Caco-2 (cell line): ENCODE measurements around the gene SLIRP. TPM values are rescaled to one million over a fixed set of nuclear protein-coding genes. Genes with fewer than 3 reads are reported as not detected.
A peak's percentile ranks its signal among the peaks of the same experiment; 100 is the strongest.

Experiments used
- BruUV-seq: library from RNA; stranded (reverse); fragments of 400-500 nt; replicated peaks from 2 replicates; lab custom pipeline; 2021; lab: Mats Ljungman, UMichigan
- CTCF ChIA-PET: fragments of 300-600 bp; sonication (Branson Sonifier 250); formaldehyde crosslinking; loops from one replicate; lab custom pipeline; 2022; ENCODE audit warnings: antibody characterized with exemption; lab: Charles Lee
- POLR2A ChIA-PET: fragments of 300-600 bp; sonication (Branson Sonifier 250); formaldehyde crosslinking; loops from one replicate; lab custom pipeline; 2022; ENCODE audit warnings: antibody characterized with exemption; lab: Charles Lee
- DNase-seq, 2 experiments: peaks; one replicate each; pipeline versions ENCODE4 v3.0.0 to v3.0.0-alpha.2; 2020 to 2022
- H3K27me3 ChIP-seq: replicated peaks from 2 replicates; pipeline ENCODE4 v1.6.0; 2011; ENCODE audit warnings: low read length; ENCODE audit not compliant: control insufficient read depth, insufficient read depth
- H3K36me3 ChIP-seq: 2 replicates; pipeline ENCODE4 v1.5.1; 2011; ENCODE audit warnings: low read length; ENCODE audit not compliant: control insufficient read depth, insufficient read depth
- H3K4me1 ChIP-seq: fragments of 250-450 bp; sonication (Bioruptor Pico); 2 replicates; pipeline ENCODE4 v1.5.1; 2020; ENCODE audit warnings: mild to moderate bottlenecking
- H3K4me3 ChIP-seq: 2 replicates; pipeline ENCODE4 v1.5.1; 2011; ENCODE audit warnings: low read depth, mild to moderate bottlenecking, control low read depth, low read length
- H3K9me3 ChIP-seq: fragments of 250-450 bp; sonication (Bioruptor Pico); 2 replicates; pipeline ENCODE4 v1.5.1; 2020; ENCODE audit warnings: mild to moderate bottlenecking, moderate library complexity
- H3K27ac Mint-ChIP-seq: one replicate; pipeline ENCODE4 v1.8.0; 2022; ENCODE audit warnings: mixed read lengths; ENCODE audit not compliant: unreplicated experiment
- H3K27me3 Mint-ChIP-seq: one replicate; pipeline ENCODE4 v1.8.0; 2022; ENCODE audit warnings: mixed read lengths; ENCODE audit not compliant: insufficient read depth, unreplicated experiment
- H3K36me3 Mint-ChIP-seq: one replicate; pipeline ENCODE4 v1.8.0; 2022; ENCODE audit warnings: mild to moderate bottlenecking, mixed read lengths; ENCODE audit not compliant: insufficient read depth, unreplicated experiment
- H3K4me1 Mint-ChIP-seq: one replicate; pipeline ENCODE4 v1.8.0; 2022; ENCODE audit warnings: low read depth, mixed read lengths; ENCODE audit not compliant: unreplicated experiment
- H3K4me3 Mint-ChIP-seq: one replicate; pipeline ENCODE4 v1.8.0; 2022; ENCODE audit warnings: mild to moderate bottlenecking, moderate library complexity, mixed read lengths; ENCODE audit not compliant: unreplicated experiment
- H3K9me3 Mint-ChIP-seq: one replicate; pipeline ENCODE4 v1.8.0; 2022; ENCODE audit warnings: mixed read lengths; ENCODE audit not compliant: unreplicated experiment
- CTCF ChIP-seq, 2 experiments: fragments of 200-600 bp in 1 of 2; IDR thresholded peaks; 1 replicate in 1 of 2; 2 replicates in 1 of 2; pipeline versions ENCODE4 v1.5.1 to v1.8.0; 2011 to 2022; ENCODE audit warnings: antibody characterized with exemption in 1 of 2, control low read depth in 1 of 2, inconsistent platforms in 1 of 2, low read depth in 1 of 2, low read length in 1 of 2, mild to moderate bottlenecking in 1 of 2, moderate library complexity in 1 of 2; ENCODE audit not compliant: insufficient read depth in 1 of 2, severe bottlenecking in 1 of 2, unreplicated experiment in 1 of 2
- intact Hi-C: fragments of 100-400 bp; cut with micrococcal nuclease; formaldehyde crosslinking; loops from one replicate; pipeline ENCODE4 v1.10.0; 2022; ENCODE audit not compliant: unreplicated experiment
- total RNA-seq: library from RNA; stranded (reverse); gene quantifications from 2 replicates; pipeline ENCODE4 v1.2.3, GENCODE V29; 2022

Gene SLIRP
- total RNA-seq, 1 experiment from 2014 or later, result 204 TPM

GRCh38 chr14:77708749-77709148 is 846 bp downstream of the SLIRP start:
- peaks cover 8% of the 10 kb centered on the region; the same call in 1 of the 2 replicates for H3K4me1 ChIP-seq
- BruUV-seq, result TSS peak; percentile 78
- DNase-seq, result no peak
- H3K4me1 Mint-ChIP-seq, result peaks cover 17% of the 10 kb centered on the region
- intact Hi-C loops, result loop anchor here (5.0 kb wide), 1 partner anchor 91 kb away; the partner anchor contains the start of gene SPTLC2
- H3K4me3 Mint-ChIP-seq, result peak overlapping the region; percentile 86
- H3K4me3 ChIP-seq, result peak overlapping the region; percentile 71
- no peaks in the 10 kb centered on the region for H3K27me3 Mint-ChIP-seq
- no peaks in the 10 kb centered on the region for H3K9me3 ChIP-seq
- no peaks in the 10 kb centered on the region for H3K36me3 ChIP-seq
- H3K27me3 ChIP-seq, result no peaks in the 10 kb centered on the region
- TF ChIP-seq CTCF (IDR thresholded peaks at IDR 0.05; ENCODE audit: insufficient read depth in 1 of 2, low read depth in 1 of 2, low read length in 1 of 2, severe bottlenecking in 1 of 2, unreplicated experiment in 1 of 2), result no peak
- POLR2A ChIA-PET, result interaction anchor here (0.7 kb wide), 1 partner anchor 334 kb away, joined by 3 read pairs; no protein-coding TSS in a partner anchor
- CTCF ChIA-PET, result no interaction called here
- no peaks in the 10 kb centered on the region for H3K9me3 Mint-ChIP-seq
- peaks cover 51% of the 10 kb centered on the region for H3K36me3 Mint-ChIP-seq
- H3K27ac Mint-ChIP-seq, result peak overlapping the region; percentile 77

GRCh38 chr14:77709412-77709811 is 1.5 kb downstream of the SLIRP start:
- Histone ChIP-seq H3K4me1 (peaks cover 8% of the 10 kb centered on the region; the same call in 1 of the 2 replicates), H3K36me3 (peaks cover 2% of the 10 kb centered on the region), H3K4me3 (peak overlapping the region; percentile 71), H3K9me3 (no peaks in the 10 kb centered on the region), H3K27me3 (no peaks in the 10 kb centered on the region)
- Mint-ChIP-seq H3K4me3 (peak overlapping the region; percentile 86), H3K27me3 (no peaks in the 10 kb centered on the region), H3K4me1 (peaks cover 17% of the 10 kb centered on the region), H3K27ac (no peak overlapping the region), H3K9me3 (no peaks in the 10 kb centered on the region), H3K36me3 (peaks cover 52% of the 10 kb centered on the region)
- intact Hi-C loops, result loop anchor here (5.0 kb wide), 1 partner anchor 92 kb away; the partner anchor contains the start of gene SPTLC2
- CTCF ChIA-PET, result no interaction called here
- BruUV-seq, result no TSS peak
- no peak for DNase-seq
- POLR2A ChIA-PET, result no interaction called here
- no peak for TF ChIP-seq CTCF (IDR thresholded peaks at IDR 0.05; ENCODE audit: insufficient read depth in 1 of 2, low read depth in 1 of 2, low read length in 1 of 2, severe bottlenecking in 1 of 2, unreplicated experiment in 1 of 2)

- H3K27ac Mint-ChIP-seq, result no peak overlapping the region
- no peaks in the 10 kb centered on the region for H3K27me3 Mint-ChIP-seq
- H3K36me3 Mint-ChIP-seq, result peaks cover 55% of the 10 kb centered on the region
- no peaks in the 10 kb centered on the region for H3K9me3 Mint-ChIP-seq
- CTCF ChIA-PET, result no interaction called here
- Histone ChIP-seq H3K4me1 (peaks cover 8% of the 10 kb centered on the region; the same call in 1 of the 2 replicates), H3K9me3 (no peaks in the 10 kb centered on the region), H3K27me3 (no peaks in the 10 kb centered on the region), H3K36me3 (peaks cover 3% of the 10 kb centered on the region), H3K4me3 (no peak overlapping the region)
- peak overlapping the region; percentile 86 for H3K4me3 Mint-ChIP-seq
- POLR2A ChIA-PET, result no interaction called here
- H3K4me1 Mint-ChIP-seq, result peaks cover 17% of the 10 kb centered on the region
- no peak for DNase-seq
- no peak for TF ChIP-seq CTCF (IDR thresholded peaks at IDR 0.05; ENCODE audit: insufficient read depth in 1 of 2, low read depth in 1 of 2, low read length in 1 of 2, severe bottlenecking in 1 of 2, unreplicated experiment in 1 of 2)
- BruUV-seq, result no TSS peak
- intact Hi-C loops, result no loop called here
Observed at GRCh38 chr14:77710364-77710763, 2.5 kb downstream of the SLIRP start.
